HEK293 (cell line): ENCODE measurements around the gene NHERF2.

ENCODE experiments used
- CTCF ChIA-PET: fragments of 350-600 bp; formaldehyde crosslinking; extraction: SDS; loops from one replicate; lab custom pipeline; 2021; ENCODE audit warnings: antibody characterized with exemption; lab: Yijun Ruan, JAX
- POLR2A ChIA-PET: fragments of 300-600 bp; formaldehyde crosslinking; extraction: SDS; loops from one replicate; lab custom pipeline; 2020; ENCODE audit warnings: antibody characterized with exemption, inconsistent platforms; lab: Yijun Ruan, JAX
- H3K27ac ChIP-seq: fragments of 200-500 bp; sonication (Bioruptor generic); 2 replicates; pipeline ENCODE4 v1.5.1; 2014; ENCODE audit warnings: low read depth, low read length, control low read depth, inconsistent platforms; ENCODE audit errors: extremely low read depth
- H3K36me3 ChIP-seq, 2 experiments: fragments of 200-500 bp in 1 of 2; sonication (Bioruptor generic) in 1 of 2; 1 replicate in 1 of 2; 2 replicates in 1 of 2; pipeline ENCODE4 v1.5.1; 2014 to 2017; ENCODE audit warnings: inconsistent platforms in 2 of 2, low read length in 2 of 2; ENCODE audit not compliant: control insufficient read depth in 2 of 2, insufficient read depth in 1 of 2
- H3K4me1 ChIP-seq: fragments of 200-500 bp; sonication (Bioruptor generic); 2 replicates; pipeline ENCODE4 v1.5.1; 2014; ENCODE audit warnings: mild to moderate bottlenecking, low read length, inconsistent platforms; ENCODE audit not compliant: control insufficient read depth, insufficient read depth
- H3K4me3 ChIP-seq: 2 replicates; pipeline ENCODE4 v1.5.1; 2011; ENCODE audit warnings: low read depth, mild to moderate bottlenecking, control low read depth, low read length, moderate library complexity
- H3K9me3 ChIP-seq: fragments of 200-500 bp; sonication (Bioruptor generic); 2 replicates; pipeline ENCODE4 v1.5.1; 2014; ENCODE audit warnings: low read depth, low read length, inconsistent platforms; ENCODE audit not compliant: control insufficient read depth, insufficient read depth
- CTCF ChIP-seq: fragments of 450-650 bp; formaldehyde crosslinking; IDR thresholded peaks from 2 replicates; pipeline ENCODE4 v1.5.1; 2016; ENCODE audit warnings: missing biosample characterization, missing genetic modification characterization
- KLF8 ChIP-seq: fragments of 450-650 bp; formaldehyde crosslinking; IDR thresholded peaks from 2 replicates; pipeline ENCODE4 v1.5.1; 2016; ENCODE audit warnings: missing biosample characterization, missing genetic modification characterization
- SCRT2 ChIP-seq: fragments of 450-650 bp; formaldehyde crosslinking; IDR thresholded peaks from 2 replicates; pipeline ENCODE4 v1.5.1; 2016; ENCODE audit warnings: missing biosample characterization, missing genetic modification characterization
- WT1 ChIP-seq: fragments of 450-650 bp; formaldehyde crosslinking; IDR thresholded peaks from 2 replicates; pipeline ENCODE4 v1.5.1; 2016; ENCODE audit warnings: missing biosample characterization, missing genetic modification characterization
- ZFP37 ChIP-seq: fragments of 450-650 bp; formaldehyde crosslinking; IDR thresholded peaks from 2 replicates; pipeline ENCODE4 v1.5.1; 2016; ENCODE audit warnings: missing biosample characterization, missing genetic modification characterization
- ZIC2 ChIP-seq: fragments of 450-650 bp; formaldehyde crosslinking; IDR thresholded peaks from 2 replicates; pipeline ENCODE4 v1.5.1; 2016; ENCODE audit warnings: missing biosample characterization, missing genetic modification characterization
- ZNF248 ChIP-seq: fragments of 450-650 bp; formaldehyde crosslinking; IDR thresholded peaks from 2 replicates; pipeline ENCODE4 v1.5.1; 2017; ENCODE audit warnings: missing biosample characterization, missing genetic modification characterization
- ZNF473 ChIP-seq: fragments of 450-650 bp; formaldehyde crosslinking; IDR thresholded peaks from 2 replicates; pipeline ENCODE4 v1.5.1; 2017; ENCODE audit warnings: missing biosample characterization, missing genetic modification characterization
- ZNF548 ChIP-seq: fragments of 450-650 bp; formaldehyde crosslinking; IDR thresholded peaks from 2 replicates; pipeline ENCODE4 v1.5.1; 2016; ENCODE audit warnings: missing biosample characterization, missing genetic modification characterization
- ZNF558 ChIP-seq: fragments of 450-650 bp; formaldehyde crosslinking; IDR thresholded peaks from 2 replicates; pipeline ENCODE4 v1.5.1; 2016; ENCODE audit warnings: missing biosample characterization, missing genetic modification characterization
- ZNF623 ChIP-seq: fragments of 450-650 bp; formaldehyde crosslinking; IDR thresholded peaks from 2 replicates; pipeline ENCODE4 v1.5.1; 2016; ENCODE audit warnings: missing biosample characterization, missing genetic modification characterization
- ZNF624 ChIP-seq: fragments of 450-650 bp; formaldehyde crosslinking; IDR thresholded peaks from 2 replicates; pipeline ENCODE4 v1.5.1; 2017; ENCODE audit warnings: missing biosample characterization, missing genetic modification characterization
- ZNF776 ChIP-seq: fragments of 450-650 bp; formaldehyde crosslinking; IDR thresholded peaks from 2 replicates; pipeline ENCODE4 v1.5.0; 2017; ENCODE audit warnings: missing biosample characterization, missing genetic modification characterization, borderline replicate concordance
- ZSCAN16 ChIP-seq: fragments of 450-650 bp; formaldehyde crosslinking; IDR thresholded peaks from 2 replicates; pipeline ENCODE4 v1.5.1; 2016; ENCODE audit warnings: missing biosample characterization, missing genetic modification characterization
- TF ChIP-seq, protein P1 (sequence below): fragments of 450-650 bp; formaldehyde crosslinking; IDR thresholded peaks from 2 replicates; pipeline ENCODE4 v1.5.1; 2016; ENCODE audit warnings: missing biosample characterization, missing genetic modification characterization

NHERF2 gene

GRCh38 chr16:2039274-2040031 lies 12.8 kb downstream of the NHERF2 start (continued):
- TF ChIP-seq KLF8 (no peak), ZNF548 (tag by site-specific recombination) (no peak), ZNF623 (tag by site-specific recombination) (no peak), WT1 (tag by site-specific recombination) (no peak), ZNF473 (tag by site-specific recombination) (no peak), ZNF624 (no peak), SCRT2 (tag by site-specific recombination) (peak; percentile 54; the same call in 1 of the 2 replicates), ZNF558 (tag by site-specific recombination) (no peak), ZFP37 (tag by site-specific recombination) (no peak), ZNF248 (tag by site-specific recombination) (no peak), CTCF (tag by site-specific recombination) (no peak)

DNA sequence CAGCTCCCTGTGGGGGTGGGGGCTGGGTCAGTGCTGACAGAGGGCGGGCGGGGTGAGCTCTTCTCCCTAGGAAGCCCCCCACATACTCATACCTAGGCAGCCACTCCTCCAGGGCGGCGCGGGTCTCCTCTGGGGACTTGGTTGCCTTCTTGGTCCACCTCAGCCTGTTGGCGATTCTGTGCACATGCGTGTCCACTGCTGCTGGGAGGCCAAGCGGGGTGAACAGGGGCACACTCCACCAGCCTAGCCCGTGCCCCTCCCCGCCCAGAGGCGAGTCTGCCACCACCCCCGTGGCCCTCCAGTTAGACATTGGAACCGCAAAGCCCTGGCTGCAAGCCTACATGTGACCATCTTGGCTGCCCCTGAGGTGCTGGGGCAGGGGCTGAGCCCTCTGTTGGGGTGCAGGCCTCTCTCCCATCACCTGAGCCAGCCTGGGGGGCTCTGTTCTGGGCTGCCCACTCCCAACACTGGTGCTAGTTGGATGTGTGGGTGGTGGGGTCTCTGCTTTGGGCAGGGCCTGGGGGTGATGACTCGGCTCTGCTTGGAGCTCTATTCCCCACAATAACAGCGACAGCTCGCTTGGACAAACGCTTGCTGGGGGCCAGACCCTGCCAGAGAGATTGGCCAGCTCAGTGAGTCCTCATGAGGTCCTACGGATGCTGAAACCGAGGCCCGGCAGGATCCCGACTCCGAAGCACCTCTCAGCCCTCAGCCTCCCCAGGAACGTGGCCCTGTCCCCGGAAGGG lies 13.5 kb downstream of the NHERF2 start:
- H3K4me1 ChIP-seq, result peaks cover 4% of the 10 kb centered on the region; the same call in 1 of the 2 replicates
- TF ChIP-seq, protein P1, sequence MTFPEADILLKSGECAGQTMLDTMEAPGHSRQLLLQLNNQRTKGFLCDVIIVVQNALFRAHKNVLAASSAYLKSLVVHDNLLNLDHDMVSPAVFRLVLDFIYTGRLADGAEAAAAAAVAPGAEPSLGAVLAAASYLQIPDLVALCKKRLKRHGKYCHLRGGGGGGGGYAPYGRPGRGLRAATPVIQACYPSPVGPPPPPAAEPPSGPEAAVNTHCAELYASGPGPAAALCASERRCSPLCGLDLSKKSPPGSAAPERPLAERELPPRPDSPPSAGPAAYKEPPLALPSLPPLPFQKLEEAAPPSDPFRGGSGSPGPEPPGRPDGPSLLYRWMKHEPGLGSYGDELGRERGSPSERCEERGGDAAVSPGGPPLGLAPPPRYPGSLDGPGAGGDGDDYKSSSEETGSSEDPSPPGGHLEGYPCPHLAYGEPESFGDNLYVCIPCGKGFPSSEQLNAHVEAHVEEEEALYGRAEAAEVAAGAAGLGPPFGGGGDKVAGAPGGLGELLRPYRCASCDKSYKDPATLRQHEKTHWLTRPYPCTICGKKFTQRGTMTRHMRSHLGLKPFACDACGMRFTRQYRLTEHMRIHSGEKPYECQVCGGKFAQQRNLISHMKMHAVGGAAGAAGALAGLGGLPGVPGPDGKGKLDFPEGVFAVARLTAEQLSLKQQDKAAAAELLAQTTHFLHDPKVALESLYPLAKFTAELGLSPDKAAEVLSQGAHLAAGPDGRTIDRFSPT (tag by site-specific recombination), result 0 out of 2 replicates have a peak, but pooled peaks have one; percentile 12
- TF ChIP-seq ZSCAN16 (tag by site-specific recombination), result no peak
- TF ChIP-seq, all 188 proteins: peak for 1
- POLR2A ChIA-PET, result interaction anchor here (1.3 to 2.4 kb wide), 2 partner anchors 12 to 115 kb away, joined by 6 read pairs; partner anchors contain the start of gene TRAF7

DNA sequence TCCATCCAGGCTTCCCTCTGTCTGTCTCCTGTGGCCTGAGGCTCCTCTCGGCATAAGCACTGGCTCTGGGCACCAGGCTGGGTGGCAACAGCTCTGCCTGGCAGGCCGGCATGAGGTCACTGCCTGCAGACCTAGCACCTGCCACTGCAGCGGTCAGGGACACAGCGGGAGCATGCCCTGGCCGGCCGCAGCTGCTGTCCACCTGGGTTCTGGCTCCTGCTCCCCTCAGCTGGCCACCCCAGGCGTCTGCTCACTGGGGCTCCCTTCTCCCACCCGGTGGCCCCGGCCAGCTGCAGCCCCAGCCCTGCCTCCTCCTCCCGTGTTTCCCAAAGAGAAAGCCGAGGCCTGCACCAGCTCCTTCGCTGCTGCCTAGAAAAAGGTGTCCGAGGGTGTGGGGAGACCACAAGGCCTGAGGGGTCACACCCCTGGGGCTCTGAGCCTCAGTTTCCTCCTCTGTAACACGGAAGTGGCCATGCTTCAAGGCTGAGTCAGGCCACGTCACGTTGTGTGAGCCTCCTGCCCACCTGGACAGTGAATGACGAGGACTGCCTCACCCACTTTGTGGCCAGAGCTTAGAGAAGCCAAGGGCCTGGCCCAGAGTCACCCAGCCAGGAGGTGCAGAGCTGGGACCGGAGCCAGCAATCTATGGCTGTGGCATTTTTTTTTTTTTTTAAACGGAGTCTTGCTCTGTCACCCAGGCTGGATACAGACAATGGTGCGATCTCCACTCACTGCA lies 14.3 kb downstream of the NHERF2 start:
- H3K27ac ChIP-seq, result 0 out of 2 replicates have a peak overlapping the region, but pooled peaks have one; percentile 8
- CTCF ChIA-PET, result interaction anchor here (0.5 to 0.7 kb wide), 2 partner anchors 15 to 1124 kb away, joined by 3 to 4 read pairs; no protein-coding TSS in a partner anchor
- H3K9me3 ChIP-seq, result no peaks in the 10 kb centered on the region
- H3K4me1 ChIP-seq, result peaks cover 4% of the 10 kb centered on the region; the same call in 1 of the 2 replicates
- H3K36me3 ChIP-seq, result peaks cover 0 to 23% of the 10 kb centered on the region in 2 experiments; a peak in 2 of 3 replicates
- TF ChIP-seq ZNF776 (tag by site-specific recombination) (no peak), ZIC2 (tag by site-specific recombination) (peak; percentile 19; the same call in 1 of the 2 replicates)
- TF ChIP-seq, all 188 proteins: peak for 1
- H3K4me3 ChIP-seq, result no peak overlapping the region
- POLR2A ChIA-PET, result no interaction called here

More for the DNA sequence above, 13.5 kb downstream of the NHERF2 start:
- CTCF ChIA-PET, result interaction anchor here (0.5 kb wide), 1 partner anchor 1124 kb away, joined by 3 read pairs; no protein-coding TSS in a partner anchor
- H3K9me3 ChIP-seq, result no peaks in the 10 kb centered on the region
- peaks cover 0 to 20% of the 10 kb centered on the region in 2 experiments; a peak in 2 of 3 replicates for H3K36me3 ChIP-seq
- H3K4me3 ChIP-seq, result no peak overlapping the region
- no peak overlapping the region for H3K27ac ChIP-seq
